Subcutaneous adipose tissue (tissue), 4 donors: ENCODE results near the gene NKAIN2. TPM values are rescaled to one million over a fixed set of nuclear protein-coding genes. Genes with fewer than 3 reads are reported as not detected.

Source experiments
- total RNA-seq, 4 donors: library from RNA; depleted of rRNA; stranded (reverse); fragments of >200 nt; gene quantifications; one replicate each; pipeline ENCODE4 v1.1.0, GENCODE V29; 2016
- TF ChIP-seq, protein P1 (sequence below): fragments of 450-650 bp; IDR thresholded peaks from one replicate; pipeline ENCODE4 v1.5.1; 2016; ENCODE audit warnings: low read depth, mild to moderate bottlenecking, control low read depth, antibody characterized with exemption, moderate library complexity

The NKAIN2 gene
- total RNA-seq, 4 donors from 2014 or later: not detected

DNA sequence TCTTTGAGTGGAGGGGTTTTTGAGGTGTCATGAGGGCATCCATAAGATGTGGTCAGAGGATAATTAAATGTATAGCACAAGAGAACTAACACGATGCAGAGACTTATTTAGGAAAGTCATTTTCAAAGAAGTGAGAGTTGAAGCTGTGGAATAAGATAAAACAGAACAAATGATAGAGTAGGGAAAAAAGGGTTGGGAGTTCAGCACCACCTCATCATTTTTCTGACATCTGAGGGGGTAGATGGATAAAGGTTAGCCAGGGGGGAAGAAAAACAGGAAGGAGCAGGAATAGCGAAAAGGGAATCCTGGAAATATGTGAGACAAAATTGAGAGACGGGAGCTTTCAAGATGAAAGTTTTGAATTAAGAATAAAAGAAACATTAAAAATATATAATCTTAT is 434.2 kb downstream of the NKAIN2 start:
- TF ChIP-seq, protein P1, sequence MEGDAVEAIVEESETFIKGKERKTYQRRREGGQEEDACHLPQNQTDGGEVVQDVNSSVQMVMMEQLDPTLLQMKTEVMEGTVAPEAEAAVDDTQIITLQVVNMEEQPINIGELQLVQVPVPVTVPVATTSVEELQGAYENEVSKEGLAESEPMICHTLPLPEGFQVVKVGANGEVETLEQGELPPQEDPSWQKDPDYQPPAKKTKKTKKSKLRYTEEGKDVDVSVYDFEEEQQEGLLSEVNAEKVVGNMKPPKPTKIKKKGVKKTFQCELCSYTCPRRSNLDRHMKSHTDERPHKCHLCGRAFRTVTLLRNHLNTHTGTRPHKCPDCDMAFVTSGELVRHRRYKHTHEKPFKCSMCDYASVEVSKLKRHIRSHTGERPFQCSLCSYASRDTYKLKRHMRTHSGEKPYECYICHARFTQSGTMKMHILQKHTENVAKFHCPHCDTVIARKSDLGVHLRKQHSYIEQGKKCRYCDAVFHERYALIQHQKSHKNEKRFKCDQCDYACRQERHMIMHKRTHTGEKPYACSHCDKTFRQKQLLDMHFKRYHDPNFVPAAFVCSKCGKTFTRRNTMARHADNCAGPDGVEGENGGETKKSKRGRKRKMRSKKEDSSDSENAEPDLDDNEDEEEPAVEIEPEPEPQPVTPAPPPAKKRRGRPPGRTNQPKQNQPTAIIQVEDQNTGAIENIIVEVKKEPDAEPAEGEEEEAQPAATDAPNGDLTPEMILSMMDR: no peak

DNA sequence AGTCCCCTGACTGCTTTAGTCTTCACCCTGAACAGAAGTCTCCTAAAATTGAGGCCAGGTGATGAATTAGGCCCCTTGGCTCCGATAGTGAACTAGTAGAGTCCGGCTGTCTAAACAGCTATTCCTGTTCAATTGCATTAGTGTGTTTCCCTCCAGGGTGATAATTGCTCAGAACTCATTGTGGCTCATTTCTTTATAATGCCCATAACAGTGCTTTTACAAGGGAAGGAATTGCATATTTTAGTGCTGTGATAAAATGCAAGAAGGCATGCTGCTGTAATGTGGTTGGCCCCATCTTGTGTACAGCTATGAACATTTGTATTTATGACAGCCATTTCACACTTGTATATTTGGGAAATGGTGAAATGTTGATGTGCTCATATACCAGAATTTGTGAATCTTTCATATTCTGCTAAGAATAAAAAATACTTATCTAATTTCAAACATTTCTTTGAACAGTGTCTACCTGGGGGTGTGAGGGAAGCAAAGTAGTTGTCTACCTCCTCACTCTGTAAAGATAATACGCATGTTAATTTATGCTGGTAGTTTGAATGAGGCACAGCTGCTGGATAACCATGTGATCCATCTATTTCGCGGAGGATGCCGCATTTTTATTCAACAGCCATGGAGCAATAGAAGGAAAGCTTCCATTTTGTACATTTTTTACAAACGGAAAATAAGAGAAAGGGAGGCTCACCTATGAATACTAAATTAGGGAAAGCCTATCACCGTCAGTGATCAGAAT is 451.4 kb downstream of the NKAIN2 start:
- TF ChIP-seq, protein P1: no peak

DNA sequence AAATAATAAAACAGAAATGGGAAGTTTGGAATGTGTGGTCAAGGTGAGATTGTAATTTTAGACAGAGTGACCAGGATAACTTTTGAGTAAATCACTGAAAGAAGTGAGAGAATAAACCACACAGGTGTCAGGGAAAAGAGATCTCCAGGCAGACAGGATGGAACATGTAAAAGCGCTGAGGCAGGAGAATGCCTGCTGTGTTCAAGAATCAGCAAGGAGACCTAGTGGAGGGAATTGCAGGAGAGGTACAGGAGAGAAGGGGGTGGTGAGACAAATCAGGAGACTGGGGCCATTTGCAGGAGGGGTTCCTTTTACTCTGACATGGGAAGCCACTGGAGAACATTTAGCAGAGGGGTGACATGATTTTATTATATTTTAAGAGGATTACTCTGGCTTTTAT is 456.7 kb downstream of the NKAIN2 start:
- TF ChIP-seq, protein P1: no peak

DNA sequence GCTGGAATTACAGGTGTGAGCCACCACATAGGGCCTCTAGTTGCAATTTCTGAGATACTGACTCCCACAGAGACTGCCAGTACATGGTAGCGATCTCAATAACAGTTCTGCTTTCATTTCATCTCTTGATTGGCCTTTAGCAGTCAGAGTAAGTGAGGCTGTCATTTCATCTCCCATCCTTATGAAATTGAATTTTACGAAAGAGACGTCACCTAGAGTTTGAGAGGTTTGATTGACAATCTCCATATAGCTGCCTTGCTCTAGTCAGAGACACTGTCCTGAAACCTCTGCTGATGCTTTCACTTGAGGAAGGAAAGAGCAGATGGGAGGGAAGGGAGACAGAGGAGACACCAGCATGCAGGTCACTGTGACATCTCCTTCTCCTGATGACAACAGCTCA is 466.1 kb downstream of the NKAIN2 start:
- TF ChIP-seq, protein P1: no peak

DNA sequence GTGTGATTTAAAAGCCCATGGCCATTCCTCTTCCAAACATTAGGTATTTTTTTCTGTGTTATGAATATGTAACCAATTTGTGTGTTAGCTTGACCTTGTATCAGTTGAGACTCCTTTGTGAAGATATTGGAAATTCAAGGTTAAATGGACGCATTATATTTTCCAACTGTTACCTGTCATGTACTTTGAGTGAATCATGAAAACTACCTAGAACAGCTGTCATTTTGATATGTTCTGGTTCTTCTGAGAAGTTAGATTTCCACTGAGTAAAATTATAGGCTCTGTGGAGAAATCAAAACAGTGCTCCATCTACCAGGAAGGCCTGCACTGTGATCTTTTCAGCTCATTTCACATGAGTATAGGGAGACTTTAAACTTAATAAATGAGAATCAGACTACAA is 470.0 kb downstream of the NKAIN2 start:
- TF ChIP-seq, protein P1: no peak

DNA sequence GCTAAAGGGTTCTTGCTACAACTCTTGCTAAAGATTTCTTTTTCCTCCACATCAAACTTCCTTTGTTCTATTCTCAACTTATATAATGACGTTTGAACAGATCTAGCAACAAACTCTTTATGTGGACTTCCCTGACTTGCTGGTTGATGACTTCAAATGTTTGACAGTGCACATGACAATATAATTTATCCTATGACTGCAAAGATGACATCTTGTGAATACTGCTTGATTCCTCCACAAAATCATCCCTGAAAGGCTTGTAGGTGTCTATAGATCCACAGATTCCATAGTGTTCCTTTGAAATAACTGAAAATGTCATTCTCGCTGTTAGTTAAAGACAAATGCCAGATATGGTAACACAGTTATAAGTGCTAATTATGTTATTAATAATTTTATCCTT is 478.9 kb downstream of the NKAIN2 start:
- TF ChIP-seq, protein P1: no peak

DNA sequence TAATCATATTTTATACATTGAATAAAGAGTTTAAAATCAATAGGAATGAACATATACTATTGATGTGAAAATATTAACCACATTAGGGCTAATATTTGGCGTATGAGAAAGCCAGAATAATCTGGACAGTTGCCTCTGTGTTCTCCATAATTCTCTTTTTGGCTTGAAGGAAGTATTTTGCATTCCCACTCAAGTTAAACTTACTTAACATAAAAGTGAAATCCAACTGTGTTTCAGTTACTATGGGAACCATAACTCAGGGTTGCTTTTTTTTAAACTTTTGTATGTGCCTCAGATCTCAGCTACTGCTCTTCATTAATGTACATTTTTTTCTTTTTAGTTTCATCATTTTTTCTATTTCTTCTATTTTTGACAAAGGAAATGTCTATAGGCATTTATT is 479.8 kb downstream of the NKAIN2 start:
- TF ChIP-seq, protein P1: no peak
